NB4 (cell line): ENCODE data around the gene TBC1D9B.

Experiments
- MYC ChIP-seq: IDR thresholded peaks from 2 replicates; pipeline ENCODE4 v1.6.1; 2011; ENCODE audit warnings: low read depth, low read length
- POLR2A ChIP-seq: IDR thresholded peaks from 2 replicates; pipeline ENCODE4 v1.6.1; 2011; ENCODE audit warnings: mild to moderate bottlenecking; ENCODE audit not compliant: insufficient read length; ENCODE audit errors: extremely low read depth
- TF ChIP-seq, protein P1 (sequence below): IDR thresholded peaks from one replicate; pipeline ENCODE4 v1.5.1; 2012; ENCODE audit warnings: low read depth, low read length

- TF ChIP-seq, protein P1, sequence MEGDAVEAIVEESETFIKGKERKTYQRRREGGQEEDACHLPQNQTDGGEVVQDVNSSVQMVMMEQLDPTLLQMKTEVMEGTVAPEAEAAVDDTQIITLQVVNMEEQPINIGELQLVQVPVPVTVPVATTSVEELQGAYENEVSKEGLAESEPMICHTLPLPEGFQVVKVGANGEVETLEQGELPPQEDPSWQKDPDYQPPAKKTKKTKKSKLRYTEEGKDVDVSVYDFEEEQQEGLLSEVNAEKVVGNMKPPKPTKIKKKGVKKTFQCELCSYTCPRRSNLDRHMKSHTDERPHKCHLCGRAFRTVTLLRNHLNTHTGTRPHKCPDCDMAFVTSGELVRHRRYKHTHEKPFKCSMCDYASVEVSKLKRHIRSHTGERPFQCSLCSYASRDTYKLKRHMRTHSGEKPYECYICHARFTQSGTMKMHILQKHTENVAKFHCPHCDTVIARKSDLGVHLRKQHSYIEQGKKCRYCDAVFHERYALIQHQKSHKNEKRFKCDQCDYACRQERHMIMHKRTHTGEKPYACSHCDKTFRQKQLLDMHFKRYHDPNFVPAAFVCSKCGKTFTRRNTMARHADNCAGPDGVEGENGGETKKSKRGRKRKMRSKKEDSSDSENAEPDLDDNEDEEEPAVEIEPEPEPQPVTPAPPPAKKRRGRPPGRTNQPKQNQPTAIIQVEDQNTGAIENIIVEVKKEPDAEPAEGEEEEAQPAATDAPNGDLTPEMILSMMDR, result no peak
- TF ChIP-seq POLR2A (no peak), MYC (no peak)
These were observed 7.5 kb downstream of the TBC1D9B start for GRCh38 chr5:179900206-179900605.
